Thyroid gland (tissue), 4 donors: Measurements from ENCODE around the gene DSP.

Experiments used
- POLR2A ChIP-seq, 2 donors: fragments of 450-650 bp; IDR thresholded peaks; one replicate each; pipeline ENCODE4 v1.6.1; 2017; ENCODE audit warnings: antibody characterized with exemption in 2 of 2, mild to moderate bottlenecking in 2 of 2, moderate library complexity in 1 of 2
- TF ChIP-seq, protein P1 (sequence below), 6 experiments: fragments of 200-600 bp in 3 of 6; fragments of 450-650 bp in 3 of 6; sonication (generic) in 3 of 6; IDR thresholded peaks; one replicate each; pipeline ENCODE4 v1.5.1; 2016 to 2019; ENCODE audit warnings: antibody characterized with exemption in 6 of 6, mild to moderate bottlenecking in 2 of 6, inconsistent platforms in 1 of 6, moderate library complexity in 1 of 6

DNA sequence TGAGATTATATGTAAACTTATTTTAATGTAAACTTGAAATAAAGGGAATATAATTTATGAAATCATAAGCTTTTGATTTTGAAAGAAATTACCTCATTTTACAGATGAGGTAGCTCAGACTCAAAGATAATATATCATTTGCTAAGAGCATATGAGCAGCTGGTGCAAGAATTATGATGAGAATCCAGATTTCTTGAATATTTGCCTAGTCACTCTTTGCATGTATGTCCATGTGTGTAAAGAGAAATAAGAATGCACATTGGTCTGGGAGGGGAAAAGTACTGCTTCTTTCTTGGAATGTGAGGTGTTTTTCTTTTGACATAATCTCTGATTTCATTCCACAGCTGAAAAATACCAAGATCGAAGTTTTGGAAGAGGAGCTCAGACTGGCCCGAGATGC lies 37.5 kb downstream of the DSP start:
- TF ChIP-seq, protein P1, sequence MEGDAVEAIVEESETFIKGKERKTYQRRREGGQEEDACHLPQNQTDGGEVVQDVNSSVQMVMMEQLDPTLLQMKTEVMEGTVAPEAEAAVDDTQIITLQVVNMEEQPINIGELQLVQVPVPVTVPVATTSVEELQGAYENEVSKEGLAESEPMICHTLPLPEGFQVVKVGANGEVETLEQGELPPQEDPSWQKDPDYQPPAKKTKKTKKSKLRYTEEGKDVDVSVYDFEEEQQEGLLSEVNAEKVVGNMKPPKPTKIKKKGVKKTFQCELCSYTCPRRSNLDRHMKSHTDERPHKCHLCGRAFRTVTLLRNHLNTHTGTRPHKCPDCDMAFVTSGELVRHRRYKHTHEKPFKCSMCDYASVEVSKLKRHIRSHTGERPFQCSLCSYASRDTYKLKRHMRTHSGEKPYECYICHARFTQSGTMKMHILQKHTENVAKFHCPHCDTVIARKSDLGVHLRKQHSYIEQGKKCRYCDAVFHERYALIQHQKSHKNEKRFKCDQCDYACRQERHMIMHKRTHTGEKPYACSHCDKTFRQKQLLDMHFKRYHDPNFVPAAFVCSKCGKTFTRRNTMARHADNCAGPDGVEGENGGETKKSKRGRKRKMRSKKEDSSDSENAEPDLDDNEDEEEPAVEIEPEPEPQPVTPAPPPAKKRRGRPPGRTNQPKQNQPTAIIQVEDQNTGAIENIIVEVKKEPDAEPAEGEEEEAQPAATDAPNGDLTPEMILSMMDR (IDR thresholded peaks at IDR 0.05): no peak
- no peak for TF ChIP-seq POLR2A (IDR thresholded peaks at IDR 0.05)
